Right atrium auricular region (tissue), 2 donors: ENCODE measurements around the gene RHBDL3. TPM values are rescaled to one million over a fixed set of nuclear protein-coding genes. Genes with fewer than 3 reads are reported as not detected.

ENCODE experiments used
- DNase-seq: peaks from one replicate; pipeline ENCODE4 v3.0.0-alpha.2; 2019; ENCODE audit warnings: low spot score
- H3K27ac ChIP-seq, 2 donors: fragments of 200-600 bp; sonication (generic); 1 replicate in 1 of 2; 2 replicates in 1 of 2; pipeline ENCODE4 v1.5.1; 2016 to 2019
- H3K27me3 ChIP-seq, 2 donors: fragments of 200-600 bp; sonication (generic); one replicate each; pipeline versions ENCODE4 v1.5.1 to v1.6.0; 2017 to 2019
- H3K36me3 ChIP-seq: fragments of 200-600 bp; sonication (generic); one replicate; pipeline ENCODE4 v1.5.1; 2016
- H3K4me1 ChIP-seq, 2 donors: fragments of 200-600 bp; sonication (generic); one replicate each; pipeline versions ENCODE4 v1.5.1 to v1.6.0; 2017 to 2019
- H3K4me3 ChIP-seq, 2 donors: fragments of 200-600 bp; sonication (generic); 1 replicate in 1 of 2; 2 replicates in 1 of 2; pipeline ENCODE4 v1.5.1; 2017 to 2019; ENCODE audit warnings: mild to moderate bottlenecking in 1 of 2, moderate library complexity in 1 of 2
- H3K9me3 ChIP-seq, 2 donors: fragments of 200-600 bp; sonication (generic); one replicate each; pipeline ENCODE4 v1.5.1; 2019
- total RNA-seq, 2 donors: library from RNA; depleted of rRNA; stranded (reverse); fragments of >200 nt; gene quantifications; one replicate each; pipeline ENCODE4 v1.1.0, GENCODE V29; 2016
- TF ChIP-seq, protein P1 (sequence below), 2 donors: fragments of 200-600 bp; sonication (generic); IDR thresholded peaks; one replicate each; pipeline ENCODE4 v1.5.1; 2019; ENCODE audit warnings: antibody characterized with exemption in 2 of 2

The RHBDL3 gene
- total RNA-seq, 2 donors from 2014 or later, result 18.0 to 19.2 TPM

DNA sequence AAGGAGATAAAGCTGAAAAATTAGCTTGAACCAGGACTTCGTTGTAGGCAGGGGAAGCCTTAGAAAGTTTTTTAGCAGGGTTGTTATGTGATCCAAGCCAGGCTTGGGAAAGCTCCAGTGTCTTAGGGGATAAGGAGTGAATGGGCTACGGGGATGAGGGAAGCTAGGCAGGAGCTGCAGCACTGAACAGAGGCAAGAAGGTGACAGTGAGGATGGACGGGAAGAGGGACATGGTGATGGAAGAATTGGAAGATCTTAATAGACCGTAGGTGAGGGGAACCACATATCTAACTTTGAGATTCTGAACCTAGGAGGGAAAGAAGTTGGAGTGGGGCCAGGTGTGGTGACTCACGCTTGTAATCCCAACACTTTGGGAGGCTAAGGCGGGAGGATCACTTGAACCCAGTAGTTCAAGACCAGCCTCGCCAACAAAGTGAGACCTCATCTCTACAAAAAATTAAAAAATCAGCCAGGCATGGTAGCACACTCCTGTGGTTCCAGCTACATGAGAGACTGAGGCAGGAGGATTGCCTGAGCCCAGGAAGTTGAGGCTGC is 3.2 kb downstream of the RHBDL3 start:
- Histone ChIP-seq H3K4me3 (no peak overlapping the region), H3K36me3 (no peaks in the 10 kb centered on the region), H3K4me1 (peaks cover 0 to 49% of the 10 kb centered on the region in 2 donors), H3K9me3 (no peaks in the 10 kb centered on the region), H3K27ac (peak overlapping the region; percentile 43 to 78), H3K27me3 (no peaks in the 10 kb centered on the region)
- no peak for DNase-seq
- TF ChIP-seq, protein P1, sequence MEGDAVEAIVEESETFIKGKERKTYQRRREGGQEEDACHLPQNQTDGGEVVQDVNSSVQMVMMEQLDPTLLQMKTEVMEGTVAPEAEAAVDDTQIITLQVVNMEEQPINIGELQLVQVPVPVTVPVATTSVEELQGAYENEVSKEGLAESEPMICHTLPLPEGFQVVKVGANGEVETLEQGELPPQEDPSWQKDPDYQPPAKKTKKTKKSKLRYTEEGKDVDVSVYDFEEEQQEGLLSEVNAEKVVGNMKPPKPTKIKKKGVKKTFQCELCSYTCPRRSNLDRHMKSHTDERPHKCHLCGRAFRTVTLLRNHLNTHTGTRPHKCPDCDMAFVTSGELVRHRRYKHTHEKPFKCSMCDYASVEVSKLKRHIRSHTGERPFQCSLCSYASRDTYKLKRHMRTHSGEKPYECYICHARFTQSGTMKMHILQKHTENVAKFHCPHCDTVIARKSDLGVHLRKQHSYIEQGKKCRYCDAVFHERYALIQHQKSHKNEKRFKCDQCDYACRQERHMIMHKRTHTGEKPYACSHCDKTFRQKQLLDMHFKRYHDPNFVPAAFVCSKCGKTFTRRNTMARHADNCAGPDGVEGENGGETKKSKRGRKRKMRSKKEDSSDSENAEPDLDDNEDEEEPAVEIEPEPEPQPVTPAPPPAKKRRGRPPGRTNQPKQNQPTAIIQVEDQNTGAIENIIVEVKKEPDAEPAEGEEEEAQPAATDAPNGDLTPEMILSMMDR (IDR thresholded peaks at IDR 0.05), result no peak

DNA sequence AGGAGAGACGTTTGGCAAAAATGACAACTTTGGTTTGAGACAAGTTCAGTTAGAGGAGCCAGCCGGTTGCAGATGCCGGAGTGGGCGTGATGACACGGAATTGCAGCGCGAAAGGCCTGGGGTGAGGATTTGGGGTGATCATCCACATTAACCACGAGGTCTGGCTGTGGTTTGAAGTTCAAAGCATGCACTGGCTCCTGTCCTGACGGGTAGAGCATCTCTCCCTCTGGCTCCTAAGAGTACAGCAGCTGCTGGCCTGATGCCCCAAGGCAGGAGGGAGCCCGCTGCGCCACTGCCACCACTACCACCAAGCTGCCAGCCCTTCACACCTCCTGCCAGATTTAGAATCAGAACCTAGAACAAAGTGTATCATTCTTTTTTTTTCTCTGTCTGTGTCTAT is 3.7 kb downstream of the RHBDL3 start:
- peak overlapping the region; percentile 43 to 78 for H3K27ac ChIP-seq
- H3K9me3 ChIP-seq, result no peaks in the 10 kb centered on the region
- TF ChIP-seq, protein P1 (IDR thresholded peaks at IDR 0.05), result no peak
- H3K4me3 ChIP-seq, result no peak overlapping the region
- H3K27me3 ChIP-seq, result no peaks in the 10 kb centered on the region
- H3K4me1 ChIP-seq, result peaks cover 0 to 45% of the 10 kb centered on the region in 2 donors
- no peak for DNase-seq
- H3K36me3 ChIP-seq, result no peaks in the 10 kb centered on the region

DNA sequence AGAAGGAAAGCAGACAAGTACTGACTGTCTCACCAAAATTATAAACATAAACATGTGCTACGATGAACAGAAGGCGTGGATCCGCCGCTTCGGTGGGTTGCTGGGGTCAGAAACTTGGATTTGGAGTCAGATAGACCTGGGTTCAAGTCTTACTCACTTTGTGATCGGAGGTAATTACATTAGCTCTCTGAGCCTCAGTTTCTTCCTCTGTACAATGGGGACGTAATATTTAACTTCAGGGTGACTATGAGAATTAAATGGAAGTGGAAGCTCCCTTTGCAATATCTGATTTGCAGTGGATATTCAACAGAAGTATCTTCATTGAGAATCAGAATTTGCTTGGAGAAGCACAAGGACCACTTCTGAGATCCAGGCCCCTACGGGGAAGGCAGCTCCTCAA is 6.2 kb downstream of the RHBDL3 start:
- Histone ChIP-seq H3K4me3 (no peak overlapping the region), H3K27ac (peak overlapping the region in 1 of 2 donors; percentile 78), H3K9me3 (no peaks in the 10 kb centered on the region), H3K4me1 (peaks cover 0 to 47% of the 10 kb centered on the region in 2 donors), H3K27me3 (no peaks in the 10 kb centered on the region), H3K36me3 (no peaks in the 10 kb centered on the region)
- TF ChIP-seq, protein P1 (IDR thresholded peaks at IDR 0.05), result no peak
- no peak for DNase-seq

DNA sequence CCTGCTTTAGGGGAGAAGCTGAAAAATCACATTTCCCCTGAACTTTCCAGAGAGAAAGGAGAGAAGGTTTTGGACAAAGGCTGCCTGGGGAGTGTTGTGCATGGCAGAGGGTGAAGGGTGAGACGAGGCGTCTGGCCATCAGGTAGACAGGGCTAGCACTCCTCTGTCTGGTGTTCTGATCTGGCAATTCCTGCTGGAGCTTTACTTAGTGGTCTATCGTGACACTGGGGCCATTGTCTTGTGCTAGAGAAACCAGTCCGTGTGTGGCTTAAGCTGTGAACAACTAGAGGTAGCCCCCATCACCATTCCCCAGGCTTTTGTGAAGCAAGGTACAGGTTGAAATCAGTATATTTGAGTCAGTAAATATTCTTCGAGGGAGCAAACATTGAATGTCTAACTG is 8.5 kb downstream of the RHBDL3 start:
- no peak overlapping the region for H3K4me3 ChIP-seq
- no peak overlapping the region for H3K27ac ChIP-seq
- H3K27me3 ChIP-seq, result no peaks in the 10 kb centered on the region
- no peaks in the 10 kb centered on the region for H3K9me3 ChIP-seq
- no peaks in the 10 kb centered on the region for H3K36me3 ChIP-seq
- TF ChIP-seq, protein P1 (IDR thresholded peaks at IDR 0.05), result no peak
- H3K4me1 ChIP-seq, result peaks cover 0 to 28% of the 10 kb centered on the region in 2 donors
- DNase-seq, result no peak

DNA sequence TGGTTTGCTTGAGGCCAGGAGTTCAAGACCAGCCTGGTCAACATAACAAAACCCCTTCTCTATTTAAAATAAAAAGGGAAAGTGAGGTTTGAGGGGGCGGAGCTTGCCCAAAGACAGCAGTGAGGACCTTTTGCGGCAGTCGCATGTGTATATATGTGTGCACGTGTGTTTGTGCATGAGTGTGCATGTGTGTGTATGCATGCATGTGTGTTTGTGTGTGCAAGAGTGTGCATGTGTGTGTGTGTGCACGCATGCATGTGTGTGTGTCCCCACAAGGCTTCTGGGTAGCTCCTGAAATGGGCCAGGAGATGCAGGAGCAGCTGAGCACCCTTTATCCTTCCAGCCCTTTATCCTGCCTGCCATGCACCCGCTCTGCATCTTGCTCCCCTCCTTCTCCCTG is 9.0 kb downstream of the RHBDL3 start:
- Histone ChIP-seq H3K36me3 (no peaks in the 10 kb centered on the region), H3K9me3 (no peaks in the 10 kb centered on the region), H3K4me3 (no peak overlapping the region), H3K27ac (peak overlapping the region in 1 of 2 donors; percentile 24), H3K27me3 (no peaks in the 10 kb centered on the region), H3K4me1 (peaks cover 0 to 28% of the 10 kb centered on the region in 2 donors)
- DNase-seq, result no peak
- TF ChIP-seq, protein P1 (IDR thresholded peaks at IDR 0.05), result no peak
